Endothelial cell (in vitro differentiated cells): ENCODE measurements around the gene CTR9. TPM values are rescaled to one million over a fixed set of nuclear protein-coding genes. Genes with fewer than 3 reads are reported as not detected.

Source experiments
- DNase-seq: peaks from one replicate; pipeline ENCODE4 v3.0.0; 2021; ENCODE audit warnings: low spot score
- H3K27ac Mint-ChIP-seq: one replicate; pipeline ENCODE4 v1.8.0; 2021; ENCODE audit warnings: mixed read lengths, inconsistent platforms; ENCODE audit not compliant: unreplicated experiment
- H3K27me3 Mint-ChIP-seq: one replicate; pipeline ENCODE4 v1.8.0; 2021; ENCODE audit warnings: mild to moderate bottlenecking, moderate library complexity, mixed read lengths, inconsistent platforms; ENCODE audit not compliant: unreplicated experiment
- H3K36me3 Mint-ChIP-seq: one replicate; pipeline ENCODE4 v1.8.0; 2021; ENCODE audit warnings: mild to moderate bottlenecking, low read depth, mixed read lengths, inconsistent platforms; ENCODE audit not compliant: unreplicated experiment
- H3K4me1 Mint-ChIP-seq: one replicate; pipeline ENCODE4 v1.8.0; 2021; ENCODE audit warnings: mild to moderate bottlenecking, mixed read lengths, inconsistent platforms; ENCODE audit not compliant: unreplicated experiment
- H3K4me3 Mint-ChIP-seq: one replicate; pipeline ENCODE4 v1.8.0; 2021; ENCODE audit warnings: mild to moderate bottlenecking, mixed read lengths, inconsistent platforms; ENCODE audit not compliant: unreplicated experiment
- H3K9me3 Mint-ChIP-seq: one replicate; pipeline ENCODE4 v1.8.0; 2021; ENCODE audit warnings: mixed read lengths, inconsistent platforms; ENCODE audit not compliant: unreplicated experiment
- CTCF ChIP-seq: fragments of 200-600 bp; sonication (generic); IDR thresholded peaks from one replicate; pipeline ENCODE4 v1.5.0; 2021; ENCODE audit warnings: antibody characterized with exemption; ENCODE audit not compliant: unreplicated experiment
- total RNA-seq: library from RNA; stranded (reverse); fragmentation: NEBNext Ultra II Directional; extraction: Animal tissue kit (Norgen Biotek cat#: 25700); gene quantifications from one replicate; pipeline ENCODE4 v1.2.1, GENCODE V29; 2021; ENCODE audit not compliant: unreplicated experiment

The CTR9 gene
- total RNA-seq, 1 donor from 2014 or later: 43.5 TPM

- Mint-ChIP-seq H3K27ac (no peak overlapping the region), H3K9me3 (no peaks in the 10 kb centered on the region), H3K4me3 (peak overlapping the region; percentile 86), H3K4me1 (peaks cover 2% of the 10 kb centered on the region), H3K36me3 (peaks cover 4% of the 10 kb centered on the region), H3K27me3 (no peaks in the 10 kb centered on the region)
- DNase-seq: peak; percentile 53
- TF ChIP-seq CTCF: no peak
Observed at GRCh38 chr11:10728789-10729472, 22.1 kb upstream of the CTR9 start.

GRCh38 chr11:10730151-10730550 is 20.9 kb upstream of the CTR9 start:
- Mint-ChIP-seq H3K27ac (peak overlapping the region; percentile 1), H3K4me3 (no peak overlapping the region), H3K4me1 (peaks cover 12% of the 10 kb centered on the region), H3K36me3 (peaks cover 4% of the 10 kb centered on the region), H3K9me3 (no peaks in the 10 kb centered on the region), H3K27me3 (no peaks in the 10 kb centered on the region)
- TF ChIP-seq CTCF: no peak
- DNase-seq: no peak

DNA sequence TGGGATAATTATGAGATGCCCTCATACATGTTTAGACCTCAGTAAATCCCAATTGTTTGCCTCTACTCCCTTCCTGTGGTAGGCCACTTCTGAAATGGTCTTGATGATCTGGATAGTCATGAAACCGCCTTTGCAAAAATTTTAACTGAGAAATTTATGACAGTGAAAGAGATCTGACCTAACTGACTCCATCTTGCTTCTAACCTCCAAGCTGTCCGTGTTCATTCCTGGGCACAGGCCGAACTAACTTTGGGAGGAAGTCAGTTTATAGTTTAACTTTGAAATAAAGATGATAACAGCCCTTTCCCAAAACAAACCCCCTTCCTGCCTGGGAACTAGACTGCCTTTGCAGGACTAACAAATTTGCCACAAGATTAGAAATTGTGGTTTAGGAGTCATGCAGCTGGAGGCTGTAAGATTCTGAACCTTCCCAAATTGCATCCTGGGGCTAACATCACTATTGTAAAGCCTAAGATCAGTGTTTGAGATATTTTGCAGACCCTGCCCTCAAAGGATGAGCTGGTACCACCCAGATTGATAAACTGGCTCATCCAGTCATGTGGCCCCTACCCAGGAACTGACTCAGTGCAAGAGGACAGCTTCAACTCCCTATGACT is 19.9 kb upstream of the CTR9 start:
- Mint-ChIP-seq H3K27me3 (no peaks in the 10 kb centered on the region), H3K27ac (no peak overlapping the region), H3K4me3 (no peak overlapping the region), H3K9me3 (no peaks in the 10 kb centered on the region), H3K36me3 (peaks cover 4% of the 10 kb centered on the region), H3K4me1 (peaks cover 17% of the 10 kb centered on the region)
- TF ChIP-seq CTCF: no peak
- DNase-seq: no peak

GRCh38 chr11:10735481-10736475 is 15.3 kb upstream of the CTR9 start:
- Mint-ChIP-seq H3K9me3 (no peaks in the 10 kb centered on the region), H3K4me3 (no peak overlapping the region), H3K27ac (no peak overlapping the region), H3K27me3 (no peaks in the 10 kb centered on the region), H3K4me1 (peaks cover 19% of the 10 kb centered on the region), H3K36me3 (peaks cover 4% of the 10 kb centered on the region)
- peak; percentile 99 for DNase-seq
- TF ChIP-seq CTCF: peak; percentile 94
